K562 (cell line): ENCODE measurements around the gene FOXJ3. TPM values are rescaled to one million over a fixed set of nuclear protein-coding genes. Genes with fewer than 3 reads are reported as not detected.

Source experiments
- ATAC-seq: fragments of 200-7000 bp; cut with Tn5 transposase; 3 replicates; pipeline ENCODE4 v1.9.1; 2020; ENCODE audit warnings: moderate library complexity
- BruUV-seq: library from RNA; stranded (reverse); fragments of 400-500 nt; replicated peaks from 2 replicates; lab custom pipeline; 2021; lab: Mats Ljungman, UMichigan
- CTCF ChIA-PET: fragments of 300-600 bp; formaldehyde crosslinking; extraction: SDS; loops from one replicate; lab custom pipeline; 2021; ENCODE audit warnings: low intra/inter-chr PET ratio; lab: Yijun Ruan, JAX
- POLR2A ChIA-PET: fragments of 300-600, 350-650 bp; sonication (Branson Sonifier 250); formaldehyde crosslinking; extraction: SDS; loops from one replicate; lab custom pipeline; 2021; ENCODE audit warnings: antibody characterized with exemption, inconsistent platforms; lab: Yijun Ruan, JAX
- DNase-seq, 4 experiments: peaks; one replicate each; pipeline versions ENCODE4 v3.0.0 to v3.0.0-alpha.2; 2011 to 2018; ENCODE audit warnings: low spot score in 3 of 4, mixed read lengths in 3 of 4; ENCODE audit errors: extremely low read depth in 1 of 4
- FAIRE-seq: peaks from 2 replicates; lab custom pipeline; 2011; peaks lifted over from hg19 to GRCh38; lab: Jason Lieb, UNC
- H2AFZ ChIP-seq: 2 replicates; pipeline ENCODE4 v1.6.0; 2011; ENCODE audit warnings: low read depth, low read length, control low read depth, inconsistent platforms
- H3K27ac ChIP-seq: fragments of 200-600 bp; 3 replicates; pipeline ENCODE4 v1.8.0; 2011; ENCODE audit warnings: low read depth, mild to moderate bottlenecking, control low read depth, inconsistent platforms, low read length, moderate library complexity, mixed read lengths; ENCODE audit errors: extremely low read depth
- H3K27me3 ChIP-seq, 2 experiments: fragments of 300-600 bp in 1 of 2; 2 replicates in 1 of 2; 3 replicates in 1 of 2; pipeline versions ENCODE4 v1.6.0 to v1.8.0; 2011; ENCODE audit warnings: inconsistent platforms in 2 of 2, low read length in 2 of 2, mild to moderate bottlenecking in 1 of 2, mixed read lengths in 1 of 2, moderate library complexity in 1 of 2; ENCODE audit not compliant: control insufficient read depth in 2 of 2, insufficient read depth in 2 of 2
- H3K36me3 ChIP-seq: fragments of 300-600 bp; 3 replicates; pipeline ENCODE4 v1.8.0; 2011; ENCODE audit warnings: mild to moderate bottlenecking, low read length, inconsistent platforms; ENCODE audit not compliant: control insufficient read depth, insufficient read depth
- H3K4me1 ChIP-seq, 2 experiments: fragments of 200-600 bp in 1 of 2; replicated peaks in 1 of 2; 2 replicates in 1 of 2; 3 replicates in 1 of 2; pipeline versions ENCODE4 v1.5.1 to v1.8.0; 2011; ENCODE audit warnings: inconsistent platforms in 2 of 2, low read length in 2 of 2, mild to moderate bottlenecking in 1 of 2, mixed read lengths in 1 of 2, moderate library complexity in 1 of 2; ENCODE audit not compliant: control insufficient read depth in 2 of 2, insufficient read depth in 2 of 2
- H3K4me2 ChIP-seq: 2 replicates; pipeline ENCODE4 v1.6.1; 2011; ENCODE audit warnings: low read length, control low read depth, inconsistent platforms, mixed read lengths; ENCODE audit not compliant: insufficient read depth
- H3K4me3 ChIP-seq: fragments of 200-600 bp; sonication (generic), shearing (Covaris generic); 2 replicates; pipeline ENCODE4 v1.5.1; 2016; ENCODE audit warnings: control low read depth, inconsistent platforms
- H3K79me2 ChIP-seq: fragments of 200-600 bp; 3 replicates; pipeline ENCODE4 v1.8.0; 2011; ENCODE audit warnings: low read length, inconsistent platforms; ENCODE audit not compliant: control insufficient read depth, insufficient read depth
- H3K9ac ChIP-seq, 2 experiments: 2 replicates each; pipeline versions ENCODE4 v1.6.0 to v1.6.1; 2011; ENCODE audit warnings: low read depth in 2 of 2, low read length in 2 of 2, control low read depth in 1 of 2, inconsistent platforms in 1 of 2, mild to moderate bottlenecking in 1 of 2, mixed read lengths in 1 of 2; ENCODE audit not compliant: insufficient read depth in 1 of 2
- H3K9me1 ChIP-seq: one replicate; pipeline ENCODE4 v1.6.0; 2011; ENCODE audit warnings: inconsistent platforms, mild to moderate bottlenecking, low read length, moderate library complexity; ENCODE audit not compliant: control insufficient read depth, insufficient read depth
- H3K9me3 ChIP-seq: replicated peaks from 2 replicates; pipeline ENCODE4 v1.5.1; 2011; ENCODE audit warnings: low read depth, low read length, inconsistent platforms; ENCODE audit not compliant: control insufficient read depth, insufficient read depth
- H4K20me1 ChIP-seq: replicated peaks from 2 replicates; pipeline ENCODE4 v1.6.1; 2011; ENCODE audit warnings: low read length, inconsistent platforms, mixed read lengths; ENCODE audit not compliant: control insufficient read depth, insufficient read depth
- CBX1 ChIP-seq: sonication (generic); IDR thresholded peaks from 2 replicates; pipeline ENCODE4 v1.6.1; 2016; ENCODE audit warnings: antibody characterized with exemption, low read depth, mild to moderate bottlenecking
- ESRRA ChIP-seq: fragments of 450-650 bp; IDR thresholded peaks from 2 replicates; pipeline ENCODE4 v1.6.1; 2014; ENCODE audit warnings: low read depth, mild to moderate bottlenecking, moderate library complexity, borderline replicate concordance
- WGBS: fragments of 100-300 bp; shearing (Covaris generic); methylation state at CpG from one replicate; pipeline ENCODE4 v1.1.6; 2016; ENCODE audit warnings: low coverage, mixed read lengths; ENCODE audit not compliant: insufficient coverage; ENCODE audit errors: missing lambda C conversion rate; 5-methylcytosine and 5-hydroxymethylcytosine counted together
- in situ Hi-C: fragments of 300-500 bp; cut with MboI; formaldehyde crosslinking; loops from 4 replicates; pipeline ENCODE4 v1.15.0; 2018; ENCODE audit warnings: inconsistent platforms, mixed read lengths
- intact Hi-C: fragments of 100-400 bp; cut with micrococcal nuclease; formaldehyde crosslinking; loops from 2 replicates; pipeline ENCODE4 v1.14.2; 2022
- polyA plus RNA-seq, 8 experiments: library from polyadenylated mRNA; depleted of rRNA in 4 of 8; stranded (reverse) in 5 of 8; unstranded in 3 of 8; fragments of >200 nt; fragmentation: Nextera tagmentation in 2 of 8; fragmentation: Illumina TruSeq in 1 of 8; extraction: Ambion mirVana in 2 of 8; extraction: Trizol in 1 of 8; gene quantifications; 2 replicates each; pipeline versions ENCODE4 v1.2.1 to v1.2.3, GENCODE V29; 2011 to 2014; ENCODE audit warnings: inconsistent platforms in 1 of 8, missing spikeins in 1 of 8
- total RNA-seq, 7 experiments: library from RNA; depleted of rRNA in 6 of 7; stranded (reverse); fragments of >200 nt in 6 of 7; fragmentation: Illumina TruSeq in 2 of 7; extraction: Trizol in 2 of 7; gene quantifications; 2 replicates each; pipeline versions ENCODE4 v1.2.1 to v1.2.3, GENCODE V29; 2011 to 2021; ENCODE audit warnings: low replicate concordance in 1 of 7
- TF ChIP-seq, protein P1 (sequence below), 2 experiments: fragments of 200-800 bp in 1 of 2; sonication (Bioruptor generic) in 1 of 2; sonication (generic) in 1 of 2; formaldehyde crosslinking in 1 of 2; IDR thresholded peaks in 1 of 2; conservative IDR thresholded peaks in 1 of 2; 2 replicates each; pipeline versions ENCODE4 v1.5.0 to v1.6.1; 2016 to 2020; ENCODE audit warnings: missing compliant biosample characterization in 1 of 2, missing genetic modification characterization in 1 of 2, missing genetic modification reagents in 1 of 2
- TF ChIP-seq, protein P2 (sequence below): fragments of 450-650 bp; formaldehyde crosslinking; IDR thresholded peaks from 2 replicates; pipeline ENCODE4 v1.4.0; 2020; ENCODE audit warnings: mild to moderate bottlenecking, moderate library complexity
- TF ChIP-seq, protein P3 (sequence below), 2 experiments: fragments of 250-450 bp in 1 of 2; fragments of 450-650 bp in 1 of 2; sonication (Bioruptor Pico) in 1 of 2; IDR thresholded peaks; 2 replicates each; pipeline versions ENCODE4 v1.6.1 to v1.8.0; 2016 to 2021; ENCODE audit warnings: mild to moderate bottlenecking in 2 of 2, moderate library complexity in 2 of 2, missing compliant biosample characterization in 1 of 2, missing genetic modification characterization in 1 of 2
- TF ChIP-seq, protein P4 (sequence below): sonication (generic); formaldehyde crosslinking; IDR thresholded peaks from 2 replicates; pipeline ENCODE4 v1.8.1; 2023; ENCODE audit warnings: mild to moderate bottlenecking, missing genetic modification reagents

FOXJ3 gene
- total and polyA plus RNA-seq, 9 of the 15 experiments (the other 6 are each of a cell fraction or from before 2014, with no cell fraction given), result 8.7 to 35.3 (median 23.4) TPM

DNA sequence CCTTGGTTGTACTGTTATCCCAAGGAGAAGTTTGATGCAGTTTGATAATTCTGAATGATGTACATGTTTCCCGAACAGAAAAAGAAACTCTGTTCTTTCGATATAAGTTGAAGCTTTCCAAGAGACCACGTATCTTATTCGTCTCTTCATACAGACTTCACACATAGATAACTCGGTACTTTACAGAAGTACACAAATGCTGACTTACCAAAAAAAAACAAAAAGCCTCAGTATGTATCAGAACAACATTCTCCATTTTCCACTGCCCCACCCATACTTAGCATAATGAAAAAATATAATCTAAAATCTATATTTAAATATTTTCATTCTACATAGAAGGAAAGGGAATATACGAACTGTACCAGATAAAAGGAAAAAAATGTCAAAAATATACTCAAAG lies 2.2 kb downstream of the FOXJ3 start (continued):
- TF ChIP-seq, protein P1, sequence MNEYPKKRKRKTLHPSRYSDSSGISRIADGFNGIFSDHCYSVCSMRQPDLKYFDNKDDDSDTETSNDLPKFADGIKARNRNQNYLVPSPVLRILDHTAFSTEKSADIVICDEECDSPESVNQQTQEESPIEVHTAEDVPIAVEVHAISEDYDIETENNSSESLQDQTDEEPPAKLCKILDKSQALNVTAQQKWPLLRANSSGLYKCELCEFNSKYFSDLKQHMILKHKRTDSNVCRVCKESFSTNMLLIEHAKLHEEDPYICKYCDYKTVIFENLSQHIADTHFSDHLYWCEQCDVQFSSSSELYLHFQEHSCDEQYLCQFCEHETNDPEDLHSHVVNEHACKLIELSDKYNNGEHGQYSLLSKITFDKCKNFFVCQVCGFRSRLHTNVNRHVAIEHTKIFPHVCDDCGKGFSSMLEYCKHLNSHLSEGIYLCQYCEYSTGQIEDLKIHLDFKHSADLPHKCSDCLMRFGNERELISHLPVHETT (CRISPR knock-in tag; conservative IDR thresholded peaks at IDR 0.05 in 1 of 2, IDR thresholded peaks at IDR 0.05 in 1 of 2), result no peak
- no peak for TF ChIP-seq CBX1
- no peak for TF ChIP-seq ESRRA
- TF ChIP-seq, protein P2, sequence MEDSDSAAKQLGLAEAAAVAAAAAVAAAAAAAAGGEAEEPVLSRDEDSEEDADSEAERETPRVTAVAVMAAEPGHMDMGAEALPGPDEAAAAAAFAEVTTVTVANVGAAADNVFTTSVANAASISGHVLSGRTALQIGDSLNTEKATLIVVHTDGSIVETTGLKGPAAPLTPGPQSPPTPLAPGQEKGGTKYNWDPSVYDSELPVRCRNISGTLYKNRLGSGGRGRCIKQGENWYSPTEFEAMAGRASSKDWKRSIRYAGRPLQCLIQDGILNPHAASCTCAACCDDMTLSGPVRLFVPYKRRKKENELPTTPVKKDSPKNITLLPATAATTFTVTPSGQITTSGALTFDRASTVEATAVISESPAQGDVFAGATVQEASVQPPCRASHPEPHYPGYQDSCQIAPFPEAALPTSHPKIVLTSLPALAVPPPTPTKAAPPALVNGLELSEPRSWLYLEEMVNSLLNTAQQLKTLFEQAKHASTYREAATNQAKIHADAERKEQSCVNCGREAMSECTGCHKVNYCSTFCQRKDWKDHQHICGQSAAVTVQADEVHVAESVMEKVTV, result no peak
- TF ChIP-seq, all 486 proteins: peak for 5

DNA sequence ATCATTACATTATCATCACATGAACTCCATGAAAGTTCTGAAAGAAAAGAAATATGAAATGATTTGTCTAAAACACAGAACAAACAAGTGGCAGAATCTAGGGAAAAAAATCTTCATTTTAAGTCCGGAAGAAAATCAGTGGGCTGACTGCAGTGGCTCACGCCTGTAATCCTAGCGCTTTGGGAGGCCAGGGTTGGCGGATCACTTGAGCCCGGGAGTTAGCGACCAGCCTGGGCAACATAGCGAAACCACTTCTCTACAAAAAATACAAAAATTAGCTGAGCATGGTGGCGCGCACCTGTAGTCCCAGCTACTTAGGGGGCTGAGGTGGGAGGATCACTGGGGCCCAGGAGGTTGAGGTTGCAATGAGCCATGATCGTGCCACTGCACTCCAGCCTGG lies 4.8 kb downstream of the FOXJ3 start:
- DNase-seq, result no peak
- no peaks in the 10 kb centered on the region for H3K27me3 ChIP-seq
- TF ChIP-seq, protein P3, sequence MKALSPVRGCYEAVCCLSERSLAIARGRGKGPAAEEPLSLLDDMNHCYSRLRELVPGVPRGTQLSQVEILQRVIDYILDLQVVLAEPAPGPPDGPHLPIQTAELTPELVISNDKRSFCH (CRISPR knock-in tag; IDR thresholded peaks at IDR 0.05), result no peak
- TF ChIP-seq, protein P3 (tag; IDR thresholded peaks at IDR 0.05), result no peak
- TF ChIP-seq, protein P4, sequence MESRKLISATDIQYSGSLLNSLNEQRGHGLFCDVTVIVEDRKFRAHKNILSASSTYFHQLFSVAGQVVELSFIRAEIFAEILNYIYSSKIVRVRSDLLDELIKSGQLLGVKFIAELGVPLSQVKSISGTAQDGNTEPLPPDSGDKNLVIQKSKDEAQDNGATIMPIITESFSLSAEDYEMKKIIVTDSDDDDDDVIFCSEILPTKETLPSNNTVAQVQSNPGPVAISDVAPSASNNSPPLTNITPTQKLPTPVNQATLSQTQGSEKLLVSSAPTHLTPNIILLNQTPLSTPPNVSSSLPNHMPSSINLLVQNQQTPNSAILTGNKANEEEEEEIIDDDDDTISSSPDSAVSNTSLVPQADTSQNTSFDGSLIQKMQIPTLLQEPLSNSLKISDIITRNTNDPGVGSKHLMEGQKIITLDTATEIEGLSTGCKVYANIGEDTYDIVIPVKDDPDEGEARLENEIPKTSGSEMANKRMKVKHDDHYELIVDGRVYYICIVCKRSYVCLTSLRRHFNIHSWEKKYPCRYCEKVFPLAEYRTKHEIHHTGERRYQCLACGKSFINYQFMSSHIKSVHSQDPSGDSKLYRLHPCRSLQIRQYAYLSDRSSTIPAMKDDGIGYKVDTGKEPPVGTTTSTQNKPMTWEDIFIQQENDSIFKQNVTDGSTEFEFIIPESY, result peak; percentile 80
- ChIA-PET CTCF (no interaction called here), POLR2A (interaction anchor here (1.6 to 2.6 kb wide), 2 partner anchors 9 to 14 kb away, joined by 4 to 20 read pairs; no protein-coding TSS in a partner anchor)
- no peaks in the 10 kb centered on the region for H3K9me3 ChIP-seq
- no TSS peak for BruUV-seq
- no peak overlapping the region for H3K4me3 ChIP-seq
- FAIRE-seq, result no peak
- no peak overlapping the region for H3K9ac ChIP-seq
- peaks cover 17% of the 10 kb centered on the region for H4K20me1 ChIP-seq
- H3K4me1 ChIP-seq, result peaks cover 14 to 16% of the 10 kb centered on the region in 2 experiments; a peak in 4 of 5 replicates
- H3K27ac ChIP-seq, result no peak overlapping the region
- no peak overlapping the region for H3K4me2 ChIP-seq
- intact Hi-C loops (no loop called here), in situ Hi-C loops (no loop called here)
- peaks cover 5% of the 10 kb centered on the region for H3K9me1 ChIP-seq
- peaks cover 98% of the 10 kb centered on the region for H3K79me2 ChIP-seq
- ATAC-seq, result no peak
- no peaks in the 10 kb centered on the region; the same call in 2 of the 3 replicates for H3K36me3 ChIP-seq
- no peak overlapping the region for H2AFZ ChIP-seq
- 92% methylated on average over 10 of the region's 10 CpGs for WGBS
